ENCODE results near the gene FGFR4.

The FGFR4 gene

GRCh38 chr5:177111720-177112394 lies 25.1 kb downstream of the FGFR4 start:
- no peaks in the 10 kb centered on the region for H3F3A ChIP-seq (ENCODE audit: insufficient read depth)
- H2AFZ ChIP-seq (ENCODE audit: low read depth, low read length, severe bottlenecking), result no peak overlapping the region

DNA sequence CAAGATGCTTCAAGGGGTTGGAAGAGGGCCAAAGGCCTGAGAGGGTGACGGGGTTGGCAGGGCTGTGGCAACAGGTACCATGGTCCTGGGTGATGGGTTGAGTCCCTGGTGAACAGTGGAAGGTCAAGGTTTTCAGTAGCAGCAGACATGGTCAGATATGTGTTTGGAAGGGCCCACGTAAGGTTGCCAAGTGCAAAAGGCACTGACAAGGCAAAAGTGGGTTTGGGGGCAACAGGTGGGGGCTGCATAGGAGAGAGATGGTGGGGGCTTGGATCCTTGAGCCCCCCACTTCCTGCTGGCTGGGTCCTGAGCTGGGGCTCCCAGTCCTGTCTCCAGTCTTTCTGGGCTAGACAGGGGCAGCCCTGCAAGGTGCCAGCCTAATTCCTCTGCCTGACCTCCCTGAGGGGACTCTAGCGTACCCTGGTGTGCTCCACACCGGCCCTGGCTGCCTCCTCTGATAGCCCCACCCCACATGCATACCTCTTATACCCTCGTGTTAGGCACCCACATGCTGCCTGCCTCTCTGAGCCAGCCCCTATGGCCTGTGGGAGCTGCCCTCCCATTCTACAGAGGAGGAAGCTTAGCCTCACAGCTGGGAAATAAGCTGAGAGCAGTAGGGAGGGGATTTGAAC lies 26.0 kb downstream of the FGFR4 start:
- Histone ChIP-seq H3K27me3 (ENCODE audit: low read length) (no peaks in the 10 kb centered on the region), H3K27ac (ENCODE audit: low read depth, low read length) (no peak overlapping the region), H3K4me3 (ENCODE audit: insufficient read depth, low read length, poor library complexity, severe bottlenecking) (no peak overlapping the region), H3K9me3 (ENCODE audit: insufficient read depth, low read length) (no peaks in the 10 kb centered on the region), H2AFZ (ENCODE audit: low read depth, low read length, severe bottlenecking) (no peak overlapping the region), H4K20me1 (ENCODE audit: low read depth, low read length) (no peaks in the 10 kb centered on the region), H3K9me2 (replicated peaks; ENCODE audit: insufficient read depth, low read length) (no peaks in the 10 kb centered on the region), H3F3A (ENCODE audit: insufficient read depth) (no peaks in the 10 kb centered on the region), H3K4me2 (ENCODE audit: low read depth, low read length, poor library complexity, severe bottlenecking) (no peak overlapping the region), H3K9ac (ENCODE audit: low read length) (no peak overlapping the region), H3K36me3 (ENCODE audit: low read length) (no peaks in the 10 kb centered on the region), H3K79me2 (ENCODE audit: insufficient read depth, low read length) (no peaks in the 10 kb centered on the region)
- TF ChIP-seq, protein P1, sequence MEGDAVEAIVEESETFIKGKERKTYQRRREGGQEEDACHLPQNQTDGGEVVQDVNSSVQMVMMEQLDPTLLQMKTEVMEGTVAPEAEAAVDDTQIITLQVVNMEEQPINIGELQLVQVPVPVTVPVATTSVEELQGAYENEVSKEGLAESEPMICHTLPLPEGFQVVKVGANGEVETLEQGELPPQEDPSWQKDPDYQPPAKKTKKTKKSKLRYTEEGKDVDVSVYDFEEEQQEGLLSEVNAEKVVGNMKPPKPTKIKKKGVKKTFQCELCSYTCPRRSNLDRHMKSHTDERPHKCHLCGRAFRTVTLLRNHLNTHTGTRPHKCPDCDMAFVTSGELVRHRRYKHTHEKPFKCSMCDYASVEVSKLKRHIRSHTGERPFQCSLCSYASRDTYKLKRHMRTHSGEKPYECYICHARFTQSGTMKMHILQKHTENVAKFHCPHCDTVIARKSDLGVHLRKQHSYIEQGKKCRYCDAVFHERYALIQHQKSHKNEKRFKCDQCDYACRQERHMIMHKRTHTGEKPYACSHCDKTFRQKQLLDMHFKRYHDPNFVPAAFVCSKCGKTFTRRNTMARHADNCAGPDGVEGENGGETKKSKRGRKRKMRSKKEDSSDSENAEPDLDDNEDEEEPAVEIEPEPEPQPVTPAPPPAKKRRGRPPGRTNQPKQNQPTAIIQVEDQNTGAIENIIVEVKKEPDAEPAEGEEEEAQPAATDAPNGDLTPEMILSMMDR (IDR thresholded peaks at IDR 0.05; ENCODE audit: insufficient read depth, low read length, poor library complexity, severe bottlenecking), result no peak
- no peak for TF ChIP-seq EZH2phosphoT487 (conservative IDR thresholded peaks at IDR 0.05; ENCODE audit: low read length)

More at GRCh38 chr5:177111720-177112394, 25.1 kb downstream of the FGFR4 start:
- H3K9ac ChIP-seq (ENCODE audit: low read length), result no peak overlapping the region; the same call in 1 of the 2 replicates
- no peaks in the 10 kb centered on the region for H3K9me2 ChIP-seq (replicated peaks; ENCODE audit: insufficient read depth, low read length)
- H3K36me3 ChIP-seq (ENCODE audit: low read length), result no peaks in the 10 kb centered on the region
- no peak overlapping the region for H3K4me3 ChIP-seq (ENCODE audit: insufficient read depth, low read length, poor library complexity, severe bottlenecking)
- H4K20me1 ChIP-seq (ENCODE audit: low read depth, low read length), result no peaks in the 10 kb centered on the region
- no peaks in the 10 kb centered on the region for H3K27me3 ChIP-seq (ENCODE audit: low read length)
- peak overlapping the region; percentile 40 for H3K4me2 ChIP-seq (ENCODE audit: low read depth, low read length, poor library complexity, severe bottlenecking)
- TF ChIP-seq, protein P1 (IDR thresholded peaks at IDR 0.05; ENCODE audit: insufficient read depth, low read length, poor library complexity, severe bottlenecking), result peak; percentile 94
- TF ChIP-seq EZH2phosphoT487 (conservative IDR thresholded peaks at IDR 0.05; ENCODE audit: low read length), result no peak
- H3K27ac ChIP-seq (ENCODE audit: low read depth, low read length), result no peak overlapping the region
- H3K9me3 ChIP-seq (ENCODE audit: insufficient read depth, low read length), result no peaks in the 10 kb centered on the region
- H3K79me2 ChIP-seq (ENCODE audit: insufficient read depth, low read length), result no peaks in the 10 kb centered on the region

GRCh38 chr5:177113566-177114424 lies 27.1 kb downstream of the FGFR4 start:
- Histone ChIP-seq H3K9ac (ENCODE audit: low read length) (peak overlapping the region; percentile 6; the same call in 1 of the 2 replicates), H3K79me2 (ENCODE audit: insufficient read depth, low read length) (no peaks in the 10 kb centered on the region), H3K27me3 (ENCODE audit: low read length) (no peaks in the 10 kb centered on the region), H2AFZ (ENCODE audit: low read depth, low read length, severe bottlenecking) (peak overlapping the region; percentile 18), H3K4me3 (ENCODE audit: insufficient read depth, low read length, poor library complexity, severe bottlenecking) (no peak overlapping the region), H3K9me3 (ENCODE audit: insufficient read depth, low read length) (no peaks in the 10 kb centered on the region), H4K20me1 (ENCODE audit: low read depth, low read length) (no peaks in the 10 kb centered on the region), H3K36me3 (ENCODE audit: low read length) (no peaks in the 10 kb centered on the region), H3K9me2 (replicated peaks; ENCODE audit: insufficient read depth, low read length) (no peaks in the 10 kb centered on the region), H3K4me2 (ENCODE audit: low read depth, low read length, poor library complexity, severe bottlenecking) (no peak overlapping the region), H3K27ac (ENCODE audit: low read depth, low read length) (no peak overlapping the region), H3F3A (ENCODE audit: insufficient read depth) (peaks cover 6% of the 10 kb centered on the region; the same call in 1 of the 2 replicates)
- TF ChIP-seq EZH2phosphoT487 (conservative IDR thresholded peaks at IDR 0.05; ENCODE audit: low read length), result no peak
- TF ChIP-seq, protein P1 (IDR thresholded peaks at IDR 0.05; ENCODE audit: insufficient read depth, low read length, poor library complexity, severe bottlenecking), result peak; percentile 97

Measured in SU-DHL-6 (cell line).